H1 (cell line): ENCODE measurements around the gene PTPRF. TPM values are rescaled to one million over a fixed set of nuclear protein-coding genes. Genes with fewer than 3 reads are reported as not detected.

Source experiments
- BCL11A ChIP-seq, 2 experiments: IDR thresholded peaks; one replicate each; pipeline ENCODE4 v1.6.1; 2011; ENCODE audit warnings: low read depth in 2 of 2, low read length in 2 of 2, mild to moderate bottlenecking in 2 of 2
- CBX8 ChIP-seq: fragments of 300-800, 300-1000 bp; sonication (generic); IDR thresholded peaks from 2 replicates; pipeline ENCODE4 v1.7.1; 2016; ENCODE audit warnings: low read depth, low read length, borderline replicate concordance
- GABPA ChIP-seq: IDR thresholded peaks from 2 replicates; pipeline ENCODE4 v1.6.1; 2011; ENCODE audit warnings: mild to moderate bottlenecking, low read length, moderate library complexity, borderline replicate concordance; ENCODE audit not compliant: insufficient read depth
- KDM4A ChIP-seq: IDR thresholded peaks from one replicate; pipeline ENCODE4 v1.7.1; 2012; ENCODE audit warnings: low read depth, mild to moderate bottlenecking, moderate library complexity, low read length, inconsistent platforms; ENCODE audit not compliant: severe bottlenecking
- KDM5A ChIP-seq: fragments of 200-600 bp; IDR thresholded peaks from 2 replicates; pipeline ENCODE4 v1.7.1; 2012; ENCODE audit warnings: mild to moderate bottlenecking, low read length, inconsistent platforms, mixed read lengths
- POLR2A ChIP-seq, 2 experiments: IDR thresholded peaks; 1 replicate in 1 of 2; 2 replicates in 1 of 2; pipeline ENCODE4 v1.6.1; 2011; ENCODE audit warnings: low read depth in 2 of 2, low read length in 2 of 2, mild to moderate bottlenecking in 2 of 2; ENCODE audit errors: control extremely low read depth in 1 of 2
- RFX5 ChIP-seq: IDR thresholded peaks from 2 replicates; pipeline ENCODE4 v1.6.1; 2011; ENCODE audit warnings: low read depth, low read length, improper control_type of control experiment, borderline replicate concordance
- SIRT6 ChIP-seq: IDR thresholded peaks from one replicate; pipeline ENCODE4 v1.7.1; 2012; ENCODE audit warnings: low read length, inconsistent platforms
- SRF ChIP-seq: IDR thresholded peaks from 2 replicates; pipeline ENCODE4 v1.6.1; 2011; ENCODE audit warnings: mild to moderate bottlenecking, low read depth, low read length, moderate library complexity
- TBP ChIP-seq: IDR thresholded peaks from 2 replicates; pipeline ENCODE4 v1.6.1; 2011; ENCODE audit warnings: low read depth, low read length, improper control_type of control experiment
- polyA plus RNA-seq, 7 experiments: library from polyadenylated mRNA; depleted of rRNA in 3 of 7; stranded (reverse) in 5 of 7; unstranded in 2 of 7; fragments of >200 nt in 5 of 7; fragments of 200-250 nt in 2 of 7; gene quantifications; 1 replicate in 5 of 7; 2 replicates in 1 of 7; 4 replicates in 1 of 7; pipeline versions ENCODE4 v1.2.1 to v1.2.3, GENCODE V29; 2011 to 2013; ENCODE audit warnings: missing spikeins in 2 of 7, mixed read lengths in 2 of 7
- total RNA-seq: library from RNA; stranded (reverse); fragmentation: NEBNext Ultra II Directional; extraction: Animal tissue kit (Norgen Biotek cat#: 25700); gene quantifications from 2 replicates; pipeline ENCODE4 v1.2.1, GENCODE V29; 2021
- TF ChIP-seq, protein P1 (sequence below): fragments of 300-600 bp; sonication (generic); IDR thresholded peaks from 2 replicates; pipeline ENCODE4 v1.7.1; 2012; ENCODE audit warnings: low read length, moderate library complexity, mild to moderate bottlenecking, inconsistent platforms; ENCODE audit not compliant: insufficient replicate concordance
- TF ChIP-seq, protein P2 (sequence below): IDR thresholded peaks from 2 replicates; pipeline ENCODE4 v1.6.1; 2011; ENCODE audit warnings: low read length, improper control_type of control experiment

PTPRF gene
- total and polyA plus RNA-seq, 2 of the 8 experiments (the other 6 are each of a cell fraction or from before 2014, with no cell fraction given): 136 to 231 TPM

DNA sequence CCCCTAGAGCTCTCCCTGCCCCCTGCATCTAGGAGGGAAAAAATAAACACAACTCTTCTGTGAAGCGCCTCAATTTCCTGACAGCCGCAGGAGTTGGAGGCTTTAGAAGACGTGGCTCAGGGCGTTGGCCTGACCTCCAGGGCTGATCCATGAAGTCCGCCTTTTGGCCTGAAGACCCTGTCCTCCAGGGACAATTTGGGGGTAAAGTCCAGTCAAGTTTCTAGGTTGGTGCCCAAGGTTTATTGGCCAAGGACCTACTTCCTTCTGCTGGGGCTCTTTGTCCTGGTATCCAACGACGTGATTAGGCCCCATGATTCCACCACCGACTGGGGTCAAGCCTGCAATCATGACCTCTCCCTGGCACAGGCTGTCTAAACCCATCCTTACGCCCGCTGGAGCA, 54.9 kb downstream of the PTPRF start (continued):
- TF ChIP-seq, protein P1, sequence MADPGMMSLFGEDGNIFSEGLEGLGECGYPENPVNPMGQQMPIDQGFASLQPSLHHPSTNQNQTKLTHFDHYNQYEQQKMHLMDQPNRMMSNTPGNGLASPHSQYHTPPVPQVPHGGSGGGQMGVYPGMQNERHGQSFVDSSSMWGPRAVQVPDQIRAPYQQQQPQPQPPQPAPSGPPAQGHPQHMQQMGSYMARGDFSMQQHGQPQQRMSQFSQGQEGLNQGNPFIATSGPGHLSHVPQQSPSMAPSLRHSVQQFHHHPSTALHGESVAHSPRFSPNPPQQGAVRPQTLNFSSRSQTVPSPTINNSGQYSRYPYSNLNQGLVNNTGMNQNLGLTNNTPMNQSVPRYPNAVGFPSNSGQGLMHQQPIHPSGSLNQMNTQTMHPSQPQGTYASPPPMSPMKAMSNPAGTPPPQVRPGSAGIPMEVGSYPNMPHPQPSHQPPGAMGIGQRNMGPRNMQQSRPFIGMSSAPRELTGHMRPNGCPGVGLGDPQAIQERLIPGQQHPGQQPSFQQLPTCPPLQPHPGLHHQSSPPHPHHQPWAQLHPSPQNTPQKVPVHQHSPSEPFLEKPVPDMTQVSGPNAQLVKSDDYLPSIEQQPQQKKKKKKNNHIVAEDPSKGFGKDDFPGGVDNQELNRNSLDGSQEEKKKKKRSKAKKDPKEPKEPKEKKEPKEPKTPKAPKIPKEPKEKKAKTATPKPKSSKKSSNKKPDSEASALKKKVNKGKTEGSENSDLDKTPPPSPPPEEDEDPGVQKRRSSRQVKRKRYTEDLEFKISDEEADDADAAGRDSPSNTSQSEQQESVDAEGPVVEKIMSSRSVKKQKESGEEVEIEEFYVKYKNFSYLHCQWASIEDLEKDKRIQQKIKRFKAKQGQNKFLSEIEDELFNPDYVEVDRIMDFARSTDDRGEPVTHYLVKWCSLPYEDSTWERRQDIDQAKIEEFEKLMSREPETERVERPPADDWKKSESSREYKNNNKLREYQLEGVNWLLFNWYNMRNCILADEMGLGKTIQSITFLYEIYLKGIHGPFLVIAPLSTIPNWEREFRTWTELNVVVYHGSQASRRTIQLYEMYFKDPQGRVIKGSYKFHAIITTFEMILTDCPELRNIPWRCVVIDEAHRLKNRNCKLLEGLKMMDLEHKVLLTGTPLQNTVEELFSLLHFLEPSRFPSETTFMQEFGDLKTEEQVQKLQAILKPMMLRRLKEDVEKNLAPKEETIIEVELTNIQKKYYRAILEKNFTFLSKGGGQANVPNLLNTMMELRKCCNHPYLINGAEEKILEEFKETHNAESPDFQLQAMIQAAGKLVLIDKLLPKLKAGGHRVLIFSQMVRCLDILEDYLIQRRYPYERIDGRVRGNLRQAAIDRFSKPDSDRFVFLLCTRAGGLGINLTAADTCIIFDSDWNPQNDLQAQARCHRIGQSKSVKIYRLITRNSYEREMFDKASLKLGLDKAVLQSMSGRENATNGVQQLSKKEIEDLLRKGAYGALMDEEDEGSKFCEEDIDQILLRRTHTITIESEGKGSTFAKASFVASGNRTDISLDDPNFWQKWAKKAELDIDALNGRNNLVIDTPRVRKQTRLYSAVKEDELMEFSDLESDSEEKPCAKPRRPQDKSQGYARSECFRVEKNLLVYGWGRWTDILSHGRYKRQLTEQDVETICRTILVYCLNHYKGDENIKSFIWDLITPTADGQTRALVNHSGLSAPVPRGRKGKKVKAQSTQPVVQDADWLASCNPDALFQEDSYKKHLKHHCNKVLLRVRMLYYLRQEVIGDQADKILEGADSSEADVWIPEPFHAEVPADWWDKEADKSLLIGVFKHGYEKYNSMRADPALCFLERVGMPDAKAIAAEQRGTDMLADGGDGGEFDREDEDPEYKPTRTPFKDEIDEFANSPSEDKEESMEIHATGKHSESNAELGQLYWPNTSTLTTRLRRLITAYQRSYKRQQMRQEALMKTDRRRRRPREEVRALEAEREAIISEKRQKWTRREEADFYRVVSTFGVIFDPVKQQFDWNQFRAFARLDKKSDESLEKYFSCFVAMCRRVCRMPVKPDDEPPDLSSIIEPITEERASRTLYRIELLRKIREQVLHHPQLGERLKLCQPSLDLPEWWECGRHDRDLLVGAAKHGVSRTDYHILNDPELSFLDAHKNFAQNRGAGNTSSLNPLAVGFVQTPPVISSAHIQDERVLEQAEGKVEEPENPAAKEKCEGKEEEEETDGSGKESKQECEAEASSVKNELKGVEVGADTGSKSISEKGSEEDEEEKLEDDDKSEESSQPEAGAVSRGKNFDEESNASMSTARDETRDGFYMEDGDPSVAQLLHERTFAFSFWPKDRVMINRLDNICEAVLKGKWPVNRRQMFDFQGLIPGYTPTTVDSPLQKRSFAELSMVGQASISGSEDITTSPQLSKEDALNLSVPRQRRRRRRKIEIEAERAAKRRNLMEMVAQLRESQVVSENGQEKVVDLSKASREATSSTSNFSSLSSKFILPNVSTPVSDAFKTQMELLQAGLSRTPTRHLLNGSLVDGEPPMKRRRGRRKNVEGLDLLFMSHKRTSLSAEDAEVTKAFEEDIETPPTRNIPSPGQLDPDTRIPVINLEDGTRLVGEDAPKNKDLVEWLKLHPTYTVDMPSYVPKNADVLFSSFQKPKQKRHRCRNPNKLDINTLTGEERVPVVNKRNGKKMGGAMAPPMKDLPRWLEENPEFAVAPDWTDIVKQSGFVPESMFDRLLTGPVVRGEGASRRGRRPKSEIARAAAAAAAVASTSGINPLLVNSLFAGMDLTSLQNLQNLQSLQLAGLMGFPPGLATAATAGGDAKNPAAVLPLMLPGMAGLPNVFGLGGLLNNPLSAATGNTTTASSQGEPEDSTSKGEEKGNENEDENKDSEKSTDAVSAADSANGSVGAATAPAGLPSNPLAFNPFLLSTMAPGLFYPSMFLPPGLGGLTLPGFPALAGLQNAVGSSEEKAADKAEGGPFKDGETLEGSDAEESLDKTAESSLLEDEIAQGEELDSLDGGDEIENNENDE: no peak
- TF ChIP-seq SIRT6 (no peak), TBP (no peak), GABPA (no peak), CBX8 (no peak), KDM5A (no peak), BCL11A (IDR thresholded peaks at IDR 0.05; ENCODE audit: low read depth in 2 of 2, low read length in 2 of 2) (no peak), SRF (no peak), POLR2A (IDR thresholded peaks at IDR 0.05; ENCODE audit: control extremely low read depth in 1 of 2, low read depth in 2 of 2, low read length in 2 of 2) (no peak), RFX5 (no peak), KDM4A (no peak)
- TF ChIP-seq, protein P2, sequence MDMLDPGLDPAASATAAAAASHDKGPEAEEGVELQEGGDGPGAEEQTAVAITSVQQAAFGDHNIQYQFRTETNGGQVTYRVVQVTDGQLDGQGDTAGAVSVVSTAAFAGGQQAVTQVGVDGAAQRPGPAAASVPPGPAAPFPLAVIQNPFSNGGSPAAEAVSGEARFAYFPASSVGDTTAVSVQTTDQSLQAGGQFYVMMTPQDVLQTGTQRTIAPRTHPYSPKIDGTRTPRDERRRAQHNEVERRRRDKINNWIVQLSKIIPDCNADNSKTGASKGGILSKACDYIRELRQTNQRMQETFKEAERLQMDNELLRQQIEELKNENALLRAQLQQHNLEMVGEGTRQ: no peak
